Hepatocyte (in vitro differentiated cells): ENCODE measurements around the gene TTC27. TPM values are rescaled to one million over a fixed set of nuclear protein-coding genes. Genes with fewer than 3 reads are reported as not detected.

ENCODE experiments used
- DNase-seq: peaks from one replicate; pipeline ENCODE4 v3.0.0-alpha.2; 2016; ENCODE audit warnings: low spot score
- H2AFZ ChIP-seq: fragments of 200-600 bp; sonication (generic); 2 replicates; pipeline ENCODE4 v1.6.0; 2016; ENCODE audit warnings: antibody characterized with exemption, mild to moderate bottlenecking
- H3K27ac ChIP-seq: fragments of 200-600 bp; sonication (generic); 2 replicates; pipeline ENCODE4 v1.5.1; 2016; ENCODE audit warnings: mild to moderate bottlenecking
- H3K27me3 ChIP-seq: fragments of 200-600 bp; sonication (generic); 2 replicates; pipeline ENCODE4 v1.6.1; 2016
- H3K36me3 ChIP-seq: fragments of 200-600 bp; sonication (generic); replicated peaks from 2 replicates; pipeline ENCODE4 v1.5.1; 2016; ENCODE audit warnings: low read depth; ENCODE audit not compliant: insufficient read depth
- H3K4me1 ChIP-seq: fragments of 200-600 bp; sonication (generic); 2 replicates; pipeline ENCODE4 v1.5.1; 2016; ENCODE audit warnings: mild to moderate bottlenecking, moderate library complexity; ENCODE audit not compliant: insufficient read depth
- H3K4me2 ChIP-seq: fragments of 200-600 bp; sonication (generic); 2 replicates; pipeline ENCODE4 v1.6.0; 2016
- H3K4me3 ChIP-seq: fragments of 200-600 bp; sonication (generic); 2 replicates; pipeline ENCODE4 v1.5.1; 2016; ENCODE audit warnings: mild to moderate bottlenecking
- H3K79me2 ChIP-seq: fragments of 200-600 bp; sonication (generic); 2 replicates; pipeline ENCODE4 v1.6.0; 2017; ENCODE audit warnings: mild to moderate bottlenecking
- H3K9me2 ChIP-seq: fragments of 200-600 bp; sonication (generic); replicated peaks from 2 replicates; pipeline ENCODE4 v1.6.0; 2017; ENCODE audit warnings: mild to moderate bottlenecking; ENCODE audit not compliant: insufficient read depth
- H3K9me3 ChIP-seq: fragments of 200-600 bp; sonication (generic); 2 replicates; pipeline ENCODE4 v1.5.1; 2016; ENCODE audit warnings: low read depth, mild to moderate bottlenecking
- H4K20me1 ChIP-seq: fragments of 200-600 bp; sonication (generic); 2 replicates; pipeline ENCODE4 v1.6.0; 2016; ENCODE audit warnings: mild to moderate bottlenecking; ENCODE audit not compliant: insufficient read depth, poor library complexity, severe bottlenecking
- CTCF ChIP-seq: fragments of 200-600 bp; sonication (generic); IDR thresholded peaks from 2 replicates; pipeline ENCODE4 v1.5.1; 2016; ENCODE audit warnings: antibody characterized with exemption, mild to moderate bottlenecking; ENCODE audit not compliant: poor library complexity
- EZH2 ChIP-seq: fragments of 200-600 bp; sonication (generic); IDR thresholded peaks from 2 replicates; pipeline ENCODE4 v1.6.1; 2016; ENCODE audit warnings: antibody characterized with exemption, mild to moderate bottlenecking, borderline replicate concordance
- EZH2phosphoT487 ChIP-seq: fragments of 200-600 bp; sonication (generic); IDR thresholded peaks from one replicate; pipeline ENCODE4 v1.6.1; 2018; ENCODE audit warnings: antibody characterized with exemption, mild to moderate bottlenecking, low read depth, moderate library complexity; ENCODE audit not compliant: unreplicated experiment, severe bottlenecking
- whole genome bisulfite sequencing: methylation state at CpG from one replicate; pipeline ENCODE4 v1.1.6; 2016; ENCODE audit warnings: low lambda C conversion rate; ENCODE audit errors: missing lambda C conversion rate; 5-methylcytosine and 5-hydroxymethylcytosine counted together
- polyA plus RNA-seq: library from polyadenylated mRNA; unstranded; fragments of >200 nt; fragmentation: Nextera tagmentation; extraction: Ambion mirVana; gene quantifications from 2 replicates; pipeline ENCODE4 v1.2.1, GENCODE V29; 2016
- total RNA-seq: library from RNA; depleted of rRNA; stranded (reverse); fragments of >200 nt; gene quantifications from 2 replicates; pipeline ENCODE4 v1.2.3, GENCODE V29; 2014

The TTC27 gene
- total and polyA plus RNA-seq, 2 experiments from 2014 or later, result 10.7 to 12.7 TPM

- H3K27me3 ChIP-seq, result no peaks in the 10 kb centered on the region
- H2AFZ ChIP-seq, result no peak overlapping the region
- no peaks in the 10 kb centered on the region for H3K36me3 ChIP-seq
- no peak overlapping the region for H3K27ac ChIP-seq
- H3K4me2 ChIP-seq, result no peak overlapping the region
- H3K79me2 ChIP-seq, result no peaks in the 10 kb centered on the region
- DNase-seq, result no peak
- 89% methylated on average over 7 of the region's 7 CpGs for WGBS
- no peaks in the 10 kb centered on the region for H3K4me1 ChIP-seq
- TF ChIP-seq EZH2phosphoT487 (no peak), CTCF (no peak), EZH2 (no peak)
- no peaks in the 10 kb centered on the region for H3K9me3 ChIP-seq
- no peaks in the 10 kb centered on the region for H3K9me2 ChIP-seq
- no peak overlapping the region for H3K4me3 ChIP-seq
- no peaks in the 10 kb centered on the region for H4K20me1 ChIP-seq
These were observed 24.8 kb downstream of the TTC27 start for GRCh38 chr2:32652555-32653209.

GRCh38 chr2:32656069-32656468 lies 28.2 kb downstream of the TTC27 start:
- TF ChIP-seq EZH2phosphoT487, result no peak
- no peak for TF ChIP-seq CTCF
- TF ChIP-seq EZH2, result no peak
- DNase-seq, result no peak
- no peaks in the 10 kb centered on the region for H3K4me1 ChIP-seq
- H3K9me3 ChIP-seq, result no peaks in the 10 kb centered on the region
- H3K4me2 ChIP-seq, result no peak overlapping the region
- H3K36me3 ChIP-seq, result no peaks in the 10 kb centered on the region
- no peaks in the 10 kb centered on the region for H3K9me2 ChIP-seq
- H3K27me3 ChIP-seq, result no peaks in the 10 kb centered on the region
- no peaks in the 10 kb centered on the region for H3K79me2 ChIP-seq
- no peaks in the 10 kb centered on the region for H4K20me1 ChIP-seq
- no peak overlapping the region for H2AFZ ChIP-seq
- no peak overlapping the region for H3K4me3 ChIP-seq
- WGBS, result 70% methylated on average over 3 of the region's 3 CpGs
- H3K27ac ChIP-seq, result no peak overlapping the region

- DNase-seq, result no peak
- H4K20me1 ChIP-seq, result no peaks in the 10 kb centered on the region
- H3K27me3 ChIP-seq, result no peaks in the 10 kb centered on the region
- no peak overlapping the region for H2AFZ ChIP-seq
- no peaks in the 10 kb centered on the region for H3K79me2 ChIP-seq
- H3K36me3 ChIP-seq, result no peaks in the 10 kb centered on the region
- H3K4me1 ChIP-seq, result no peaks in the 10 kb centered on the region
- 98% methylated on average over 8 of the region's 8 CpGs for WGBS
- H3K27ac ChIP-seq, result no peak overlapping the region
- H3K4me2 ChIP-seq, result no peak overlapping the region
- TF ChIP-seq EZH2phosphoT487, result no peak
- no peak for TF ChIP-seq CTCF
- no peak for TF ChIP-seq EZH2
- H3K9me3 ChIP-seq, result no peaks in the 10 kb centered on the region
- H3K9me2 ChIP-seq, result no peaks in the 10 kb centered on the region
- no peak overlapping the region for H3K4me3 ChIP-seq
These were observed 36.0 kb downstream of the TTC27 start for GRCh38 chr2:32663864-32664263.
